Stimulated activated effector memory CD8-positive, alpha-beta T cell treated with anti-CD3 and anti-CD28 coated beads, Interleukin-12 subunit alpha, Interleukin-12 subunit beta, amount 100 ng/mL, for 72 hours (primary cell): ENCODE data around the gene MIOS.

Experiments
- ATAC-seq: fragments of 150-1000 bp; cut with Tn5 transposase; 2 replicates; pipeline ENCODE4 v1.10.0; 2021
- DNase-seq, 2 donors: peaks; one replicate each; pipeline ENCODE4 v3.0.0; 2021 to 2022; ENCODE audit warnings: low spot score in 2 of 2
- H3K27ac Mint-ChIP-seq: one replicate; pipeline ENCODE4 v1.8.0; 2022; ENCODE audit warnings: mild to moderate bottlenecking, mixed read lengths
- H3K36me3 Mint-ChIP-seq: one replicate; pipeline ENCODE4 v1.8.0; 2022; ENCODE audit warnings: mild to moderate bottlenecking, mixed read lengths
- H3K4me1 Mint-ChIP-seq: one replicate; pipeline ENCODE4 v1.8.0; 2022; ENCODE audit warnings: mixed read lengths
- H3K4me3 Mint-ChIP-seq: one replicate; pipeline ENCODE4 v1.8.0; 2022; ENCODE audit warnings: mild to moderate bottlenecking, mixed read lengths
- H3K9me3 Mint-ChIP-seq: one replicate; pipeline ENCODE4 v1.8.0; 2022; ENCODE audit warnings: mixed read lengths

The MIOS gene

GRCh38 chr7:7565746-7566650 is 686 bp upstream of the MIOS start:
- peak in 1 of 2 donors; percentile 61 for DNase-seq
- H3K27ac Mint-ChIP-seq, result no peak overlapping the region
- ATAC-seq, result peak; percentile 2
- no peaks in the 10 kb centered on the region for H3K36me3 Mint-ChIP-seq
- no peak overlapping the region for H3K4me3 Mint-ChIP-seq
- no peaks in the 10 kb centered on the region for H3K9me3 Mint-ChIP-seq
- H3K4me1 Mint-ChIP-seq, result peaks cover 28% of the 10 kb centered on the region

- Mint-ChIP-seq H3K4me3 (no peak overlapping the region), H3K4me1 (peaks cover 28% of the 10 kb centered on the region), H3K27ac (peak overlapping the region; percentile 76), H3K9me3 (no peaks in the 10 kb centered on the region), H3K36me3 (peaks cover 9% of the 10 kb centered on the region)
- no peak for ATAC-seq
- no peak for DNase-seq
Measured at GRCh38 chr7:7567898-7568531, 1.3 kb downstream of the MIOS start.

GRCh38 chr7:7568553-7568952 is 1.9 kb downstream of the MIOS start:
- Mint-ChIP-seq H3K4me3 (no peak overlapping the region), H3K4me1 (peaks cover 28% of the 10 kb centered on the region), H3K9me3 (no peaks in the 10 kb centered on the region), H3K27ac (peak overlapping the region; percentile 85), H3K36me3 (peaks cover 14% of the 10 kb centered on the region)
- ATAC-seq, result no peak
- DNase-seq, result no peak

GRCh38 chr7:7569081-7569527 is 2.4 kb downstream of the MIOS start:
- DNase-seq, result no peak
- H3K4me1 Mint-ChIP-seq, result peaks cover 28% of the 10 kb centered on the region
- H3K27ac Mint-ChIP-seq, result peak overlapping the region; percentile 85
- H3K36me3 Mint-ChIP-seq, result peaks cover 20% of the 10 kb centered on the region
- H3K4me3 Mint-ChIP-seq, result no peak overlapping the region
- H3K9me3 Mint-ChIP-seq, result no peaks in the 10 kb centered on the region
- no peak for ATAC-seq

- H3K27ac Mint-ChIP-seq, result peak overlapping the region; percentile 85
- peaks cover 28% of the 10 kb centered on the region for H3K4me1 Mint-ChIP-seq
- no peak for ATAC-seq
- no peaks in the 10 kb centered on the region for H3K9me3 Mint-ChIP-seq
- H3K36me3 Mint-ChIP-seq, result peaks cover 25% of the 10 kb centered on the region
- no peak for DNase-seq
- H3K4me3 Mint-ChIP-seq, result no peak overlapping the region
Measured at GRCh38 chr7:7569615-7570014, 2.9 kb downstream of the MIOS start.

GRCh38 chr7:7570584-7570983 is 3.9 kb downstream of the MIOS start:
- Mint-ChIP-seq H3K27ac (peak overlapping the region; percentile 85), H3K4me3 (no peak overlapping the region), H3K9me3 (no peaks in the 10 kb centered on the region), H3K36me3 (peaks cover 32% of the 10 kb centered on the region), H3K4me1 (peaks cover 28% of the 10 kb centered on the region)
- ATAC-seq (no peak), DNase-seq (no peak)

GRCh38 chr7:7573701-7574100 is 7.0 kb downstream of the MIOS start:
- no peak for ATAC-seq
- H3K4me1 Mint-ChIP-seq, result peaks cover 18% of the 10 kb centered on the region
- no peak overlapping the region for H3K27ac Mint-ChIP-seq
- H3K9me3 Mint-ChIP-seq, result no peaks in the 10 kb centered on the region
- H3K4me3 Mint-ChIP-seq, result no peak overlapping the region
- no peak for DNase-seq
- H3K36me3 Mint-ChIP-seq, result peaks cover 35% of the 10 kb centered on the region

- H3K4me3 Mint-ChIP-seq, result no peak overlapping the region
- H3K27ac Mint-ChIP-seq, result no peak overlapping the region
- H3K36me3 Mint-ChIP-seq, result peaks cover 45% of the 10 kb centered on the region
- DNase-seq, result no peak
- H3K4me1 Mint-ChIP-seq, result no peaks in the 10 kb centered on the region
- no peak for ATAC-seq
- no peaks in the 10 kb centered on the region for H3K9me3 Mint-ChIP-seq
Measured at GRCh38 chr7:7576344-7576743, 9.7 kb downstream of the MIOS start.

- no peak for DNase-seq
- no peak for ATAC-seq
Measured at GRCh38 chr7:7577888-7578287, 11.2 kb downstream of the MIOS start.

GRCh38 chr7:7579638-7580037 is 13.0 kb downstream of the MIOS start:
- ATAC-seq, result no peak
- Mint-ChIP-seq H3K27ac (no peak overlapping the region), H3K4me3 (no peak overlapping the region), H3K4me1 (no peaks in the 10 kb centered on the region), H3K9me3 (no peaks in the 10 kb centered on the region), H3K36me3 (peaks cover 42% of the 10 kb centered on the region)
- DNase-seq, result no peak

More at GRCh38 chr7:7577888-7578287, 11.2 kb downstream of the MIOS start:
- peaks cover 48% of the 10 kb centered on the region for H3K36me3 Mint-ChIP-seq
- H3K4me1 Mint-ChIP-seq, result no peaks in the 10 kb centered on the region
- no peaks in the 10 kb centered on the region for H3K9me3 Mint-ChIP-seq
- H3K27ac Mint-ChIP-seq, result no peak overlapping the region
- H3K4me3 Mint-ChIP-seq, result no peak overlapping the region

GRCh38 chr7:7581531-7582179 is 15.0 kb downstream of the MIOS start:
- DNase-seq (no peak), ATAC-seq (no peak)
- H3K4me1 Mint-ChIP-seq, result no peaks in the 10 kb centered on the region
- H3K27ac Mint-ChIP-seq, result no peak overlapping the region
- H3K9me3 Mint-ChIP-seq, result no peaks in the 10 kb centered on the region
- no peak overlapping the region for H3K4me3 Mint-ChIP-seq
- peaks cover 32% of the 10 kb centered on the region for H3K36me3 Mint-ChIP-seq

GRCh38 chr7:7582596-7582995 is 15.9 kb downstream of the MIOS start:
- no peaks in the 10 kb centered on the region for H3K4me1 Mint-ChIP-seq
- ATAC-seq (no peak), DNase-seq (no peak)
- H3K9me3 Mint-ChIP-seq, result no peaks in the 10 kb centered on the region
- H3K36me3 Mint-ChIP-seq, result peaks cover 32% of the 10 kb centered on the region
- no peak overlapping the region for H3K27ac Mint-ChIP-seq
- H3K4me3 Mint-ChIP-seq, result no peak overlapping the region

- Mint-ChIP-seq H3K36me3 (peaks cover 32% of the 10 kb centered on the region), H3K9me3 (no peaks in the 10 kb centered on the region), H3K27ac (no peak overlapping the region), H3K4me1 (no peaks in the 10 kb centered on the region), H3K4me3 (no peak overlapping the region)
- DNase-seq (no peak), ATAC-seq (no peak)
Measured at GRCh38 chr7:7583731-7584130, 17.0 kb downstream of the MIOS start.

- Mint-ChIP-seq H3K9me3 (no peaks in the 10 kb centered on the region), H3K27ac (no peak overlapping the region), H3K4me3 (no peak overlapping the region), H3K4me1 (peaks cover 2% of the 10 kb centered on the region), H3K36me3 (peaks cover 29% of the 10 kb centered on the region)
- no peak for ATAC-seq
- DNase-seq, result no peak
Measured at GRCh38 chr7:7584653-7585052, 18.0 kb downstream of the MIOS start.

- H3K4me1 Mint-ChIP-seq, result peaks cover 8% of the 10 kb centered on the region
- DNase-seq (no peak), ATAC-seq (no peak)
- no peak overlapping the region for H3K27ac Mint-ChIP-seq
- no peaks in the 10 kb centered on the region for H3K9me3 Mint-ChIP-seq
- no peak overlapping the region for H3K4me3 Mint-ChIP-seq
- peaks cover 33% of the 10 kb centered on the region for H3K36me3 Mint-ChIP-seq
Measured at GRCh38 chr7:7585241-7585928, 18.7 kb downstream of the MIOS start.
